Type B pancreatic cell (in vitro differentiated cells): ENCODE data around the gene GRK1. TPM values are rescaled to one million over a fixed set of nuclear protein-coding genes. Genes with fewer than 3 reads are reported as not detected.

Experiments
- DNase-seq: peaks from one replicate; pipeline ENCODE4 v3.0.0; 2021; ENCODE audit warnings: mixed read lengths; ENCODE audit not compliant: unreplicated experiment; ENCODE audit errors: extremely low spot score
- H3K27ac Mint-ChIP-seq: 2 replicates; pipeline ENCODE4 v1.8.0; 2021; ENCODE audit warnings: mild to moderate bottlenecking, mixed read lengths
- H3K27me3 Mint-ChIP-seq: 2 replicates; pipeline ENCODE4 v1.8.0; 2021; ENCODE audit warnings: mixed read lengths
- H3K36me3 Mint-ChIP-seq: 2 replicates; pipeline ENCODE4 v1.8.0; 2021; ENCODE audit warnings: mixed read lengths
- H3K4me1 Mint-ChIP-seq: one replicate; pipeline ENCODE4 v1.8.0; 2021; ENCODE audit warnings: mixed read lengths; ENCODE audit not compliant: unreplicated experiment
- H3K4me3 Mint-ChIP-seq: 2 replicates; pipeline ENCODE4 v1.8.0; 2021; ENCODE audit warnings: mild to moderate bottlenecking, mixed read lengths
- H3K9me3 Mint-ChIP-seq: 2 replicates; pipeline ENCODE4 v1.8.0; 2021; ENCODE audit warnings: mixed read lengths
- total RNA-seq: library from RNA; stranded (reverse); gene quantifications from 2 replicates; pipeline ENCODE4 v1.2.1, GENCODE V29; 2021; ENCODE audit warnings: low replicate concordance
- TF ChIP-seq, protein P1 (sequence below): fragments of 200-600 bp; sonication (generic); conservative IDR thresholded peaks from 2 replicates; pipeline ENCODE4 v1.5.0; 2021; ENCODE audit warnings: antibody characterized with exemption, mild to moderate bottlenecking

The GRK1 gene
- total RNA-seq, 1 donor from 2014 or later, result 0.85 TPM

DNA sequence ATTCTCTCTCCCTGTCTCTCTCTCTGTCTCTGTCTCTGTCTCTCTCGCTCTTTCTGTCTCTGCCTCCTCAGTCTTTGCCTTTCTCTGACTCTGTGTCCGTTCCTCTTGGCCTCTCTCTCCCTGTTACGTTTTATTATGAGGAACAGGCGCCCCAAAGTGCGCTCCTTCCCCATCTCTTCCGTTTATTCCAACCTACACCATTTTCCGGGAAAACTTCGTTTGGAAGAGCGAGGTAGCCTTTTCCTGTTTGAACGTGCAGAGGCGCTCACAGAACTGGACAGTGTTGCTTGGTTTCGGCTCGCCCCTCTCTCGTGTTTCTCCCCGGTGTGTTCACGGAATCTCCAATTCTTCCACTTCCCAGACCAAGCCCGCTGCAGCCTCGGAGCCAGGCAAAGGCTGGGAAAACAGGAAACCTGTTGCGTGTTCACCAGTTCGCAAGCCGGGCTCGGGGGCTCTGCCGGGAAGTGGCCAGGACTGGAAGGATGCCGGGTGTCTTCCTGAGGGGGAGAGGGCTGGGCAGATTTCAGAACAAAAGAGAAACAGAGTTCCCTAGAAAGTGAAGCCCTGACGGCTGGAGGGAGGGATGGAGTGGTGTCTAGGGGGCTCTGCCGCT lies 92.6 kb downstream of the GRK1 start:
- TF ChIP-seq, protein P1, sequence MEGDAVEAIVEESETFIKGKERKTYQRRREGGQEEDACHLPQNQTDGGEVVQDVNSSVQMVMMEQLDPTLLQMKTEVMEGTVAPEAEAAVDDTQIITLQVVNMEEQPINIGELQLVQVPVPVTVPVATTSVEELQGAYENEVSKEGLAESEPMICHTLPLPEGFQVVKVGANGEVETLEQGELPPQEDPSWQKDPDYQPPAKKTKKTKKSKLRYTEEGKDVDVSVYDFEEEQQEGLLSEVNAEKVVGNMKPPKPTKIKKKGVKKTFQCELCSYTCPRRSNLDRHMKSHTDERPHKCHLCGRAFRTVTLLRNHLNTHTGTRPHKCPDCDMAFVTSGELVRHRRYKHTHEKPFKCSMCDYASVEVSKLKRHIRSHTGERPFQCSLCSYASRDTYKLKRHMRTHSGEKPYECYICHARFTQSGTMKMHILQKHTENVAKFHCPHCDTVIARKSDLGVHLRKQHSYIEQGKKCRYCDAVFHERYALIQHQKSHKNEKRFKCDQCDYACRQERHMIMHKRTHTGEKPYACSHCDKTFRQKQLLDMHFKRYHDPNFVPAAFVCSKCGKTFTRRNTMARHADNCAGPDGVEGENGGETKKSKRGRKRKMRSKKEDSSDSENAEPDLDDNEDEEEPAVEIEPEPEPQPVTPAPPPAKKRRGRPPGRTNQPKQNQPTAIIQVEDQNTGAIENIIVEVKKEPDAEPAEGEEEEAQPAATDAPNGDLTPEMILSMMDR, result no peak
- peaks cover 4% of the 10 kb centered on the region for H3K36me3 Mint-ChIP-seq
- DNase-seq, result no peak
- H3K27me3 Mint-ChIP-seq, result peaks cover 56% of the 10 kb centered on the region
- H3K4me1 Mint-ChIP-seq, result peaks cover 6% of the 10 kb centered on the region
- no peaks in the 10 kb centered on the region for H3K9me3 Mint-ChIP-seq
- peak overlapping the region; percentile 92 for H3K4me3 Mint-ChIP-seq
- H3K27ac Mint-ChIP-seq, result no peak overlapping the region

DNA sequence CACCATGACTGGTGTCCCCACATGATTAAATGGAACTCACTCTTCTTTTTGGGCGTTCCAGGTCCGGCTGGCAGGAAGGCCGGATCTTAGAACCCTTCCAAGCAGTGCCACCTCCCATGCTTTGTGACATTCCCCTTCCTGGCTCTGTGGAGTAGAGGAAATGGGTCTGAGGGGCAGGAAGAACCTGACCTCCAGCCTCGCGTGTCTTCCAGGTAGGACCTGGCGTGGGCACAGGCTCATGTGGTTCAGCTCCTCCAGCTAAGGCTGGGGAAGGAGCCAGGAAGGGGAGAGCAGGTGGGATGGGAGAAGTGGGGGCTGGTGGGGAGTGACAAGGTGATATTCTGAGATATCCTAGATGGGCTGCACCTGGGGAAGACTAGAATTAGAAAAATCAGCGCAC lies 94.1 kb downstream of the GRK1 start:
- Mint-ChIP-seq H3K4me3 (peak overlapping the region; percentile 36), H3K27ac (no peak overlapping the region), H3K27me3 (peaks cover 61% of the 10 kb centered on the region), H3K36me3 (peaks cover 4% of the 10 kb centered on the region), H3K4me1 (peaks cover 6% of the 10 kb centered on the region), H3K9me3 (no peaks in the 10 kb centered on the region)
- DNase-seq, result no peak
- TF ChIP-seq, protein P1, result no peak

DNA sequence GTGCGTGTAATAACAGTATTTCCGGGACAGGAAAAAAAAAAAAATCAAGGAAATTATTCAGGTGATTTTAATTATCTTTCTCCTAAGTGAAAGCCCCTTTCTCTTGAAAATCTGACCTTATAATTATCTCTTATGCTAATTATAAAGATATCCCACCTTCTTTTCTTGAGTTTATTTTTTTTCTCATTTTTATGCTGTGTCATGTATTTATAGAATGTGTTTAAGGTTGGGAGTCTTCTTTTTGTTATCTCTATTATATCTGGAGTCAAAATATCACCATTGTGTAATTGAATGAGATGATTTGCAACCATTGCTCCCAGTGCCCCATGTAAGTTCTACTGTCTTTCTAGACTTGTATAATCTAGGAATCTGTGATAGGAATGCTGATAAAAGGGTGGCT lies 95.1 kb downstream of the GRK1 start:
- H3K27ac Mint-ChIP-seq, result no peak overlapping the region
- H3K4me3 Mint-ChIP-seq, result no peak overlapping the region
- peaks cover 58% of the 10 kb centered on the region for H3K27me3 Mint-ChIP-seq
- H3K9me3 Mint-ChIP-seq, result no peaks in the 10 kb centered on the region
- H3K36me3 Mint-ChIP-seq, result peaks cover 1% of the 10 kb centered on the region
- TF ChIP-seq, protein P1, result no peak
- H3K4me1 Mint-ChIP-seq, result peaks cover 6% of the 10 kb centered on the region
- no peak for DNase-seq

DNA sequence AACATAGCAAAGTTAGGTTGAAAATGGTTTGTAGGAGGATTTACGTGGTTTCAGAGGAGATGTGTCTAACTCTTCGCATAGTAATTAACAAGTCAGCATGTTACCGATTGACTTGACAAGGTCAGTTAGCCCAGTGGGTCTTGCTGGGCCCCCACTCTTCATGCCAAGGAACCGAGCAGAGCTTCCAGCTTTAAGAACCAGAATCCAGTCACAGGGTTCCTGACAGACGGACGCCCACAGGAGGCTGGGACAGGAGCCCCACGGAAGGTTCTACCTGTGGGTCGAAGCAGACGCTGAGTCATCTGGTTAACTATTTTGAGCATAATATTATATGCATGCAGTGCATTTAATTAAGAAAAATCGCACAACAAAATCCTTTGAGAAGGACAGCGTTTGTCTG lies 95.5 kb downstream of the GRK1 start:
- Mint-ChIP-seq H3K9me3 (no peaks in the 10 kb centered on the region), H3K27ac (no peak overlapping the region), H3K4me1 (peaks cover 6% of the 10 kb centered on the region), H3K36me3 (no peaks in the 10 kb centered on the region), H3K27me3 (peaks cover 55% of the 10 kb centered on the region), H3K4me3 (no peak overlapping the region)
- no peak for DNase-seq
- TF ChIP-seq, protein P1, result no peak

DNA sequence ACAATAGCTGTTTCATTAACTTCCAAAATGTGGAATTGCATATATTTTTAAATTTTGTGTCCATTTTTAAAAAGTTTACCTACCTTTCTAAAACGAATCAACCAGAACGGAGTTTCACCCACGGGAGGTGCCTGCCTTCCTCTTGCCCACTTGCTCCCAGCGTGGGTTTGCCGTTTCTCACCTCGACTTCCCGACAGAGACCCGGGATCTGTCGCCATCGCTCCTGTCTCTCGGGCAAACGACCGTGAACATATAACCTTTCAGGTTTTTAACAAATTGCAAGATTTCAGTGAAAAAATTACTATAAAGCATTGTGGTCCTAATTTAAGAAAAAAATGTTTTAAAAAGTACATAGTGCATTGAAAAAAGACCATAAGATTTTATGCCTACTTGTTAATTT lies 96.2 kb downstream of the GRK1 start:
- Mint-ChIP-seq H3K27me3 (peaks cover 54% of the 10 kb centered on the region), H3K4me3 (no peak overlapping the region), H3K9me3 (no peaks in the 10 kb centered on the region), H3K27ac (no peak overlapping the region), H3K4me1 (peaks cover 6% of the 10 kb centered on the region), H3K36me3 (no peaks in the 10 kb centered on the region)
- no peak for DNase-seq
- TF ChIP-seq, protein P1, result no peak
